BE2C (cell line): ENCODE measurements around the gene MAML2.

ENCODE experiments used
- DNase-seq: peaks from one replicate; pipeline ENCODE4 v3.0.0-alpha.2; 2020
- H3K27me3 ChIP-seq: fragments of 250-450 bp; sonication (Bioruptor Pico); 2 replicates; pipeline ENCODE4 v1.5.1; 2020; ENCODE audit warnings: mild to moderate bottlenecking
- H3K36me3 ChIP-seq: fragments of 250-450 bp; sonication (Bioruptor Pico); 2 replicates; pipeline ENCODE4 v1.5.1; 2020; ENCODE audit warnings: mild to moderate bottlenecking
- H3K4me1 ChIP-seq: fragments of 250-450 bp; sonication (Bioruptor Pico); 2 replicates; pipeline ENCODE4 v1.5.1; 2020
- H3K4me3 ChIP-seq: 2 replicates; pipeline ENCODE4 v1.5.1; 2011; ENCODE audit warnings: low read depth, low read length
- H3K9me3 ChIP-seq: fragments of 250-450 bp; sonication (Bioruptor Pico); 2 replicates; pipeline ENCODE4 v1.5.1; 2020
- TF ChIP-seq, protein P1 (sequence below): IDR thresholded peaks from 2 replicates; pipeline ENCODE4 v1.5.1; 2012; ENCODE audit warnings: mild to moderate bottlenecking, low read depth, low read length

The MAML2 gene

DNA sequence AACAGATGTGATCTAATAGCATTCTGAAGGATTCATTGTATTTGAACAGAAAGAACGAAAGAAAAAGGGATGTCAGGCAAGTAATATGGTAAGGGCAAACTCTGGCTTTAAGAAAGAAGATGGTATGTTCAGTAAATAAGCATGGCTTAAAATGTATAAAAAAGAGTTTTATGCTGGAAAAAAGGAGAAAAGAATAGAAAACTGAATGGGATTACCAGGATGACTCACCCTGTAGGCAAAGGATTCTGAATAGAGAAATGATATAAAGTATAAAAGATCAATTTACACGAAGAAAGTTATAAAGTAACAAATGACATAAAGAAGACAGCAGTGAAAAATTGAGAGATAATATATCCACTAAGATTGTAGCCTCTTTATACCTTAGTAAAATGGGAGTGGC is 42.2 kb upstream of the MAML2 start:
- no peak for DNase-seq
- no peaks in the 10 kb centered on the region for H3K27me3 ChIP-seq
- no peaks in the 10 kb centered on the region for H3K4me1 ChIP-seq
- no peak overlapping the region for H3K4me3 ChIP-seq
- TF ChIP-seq, protein P1, sequence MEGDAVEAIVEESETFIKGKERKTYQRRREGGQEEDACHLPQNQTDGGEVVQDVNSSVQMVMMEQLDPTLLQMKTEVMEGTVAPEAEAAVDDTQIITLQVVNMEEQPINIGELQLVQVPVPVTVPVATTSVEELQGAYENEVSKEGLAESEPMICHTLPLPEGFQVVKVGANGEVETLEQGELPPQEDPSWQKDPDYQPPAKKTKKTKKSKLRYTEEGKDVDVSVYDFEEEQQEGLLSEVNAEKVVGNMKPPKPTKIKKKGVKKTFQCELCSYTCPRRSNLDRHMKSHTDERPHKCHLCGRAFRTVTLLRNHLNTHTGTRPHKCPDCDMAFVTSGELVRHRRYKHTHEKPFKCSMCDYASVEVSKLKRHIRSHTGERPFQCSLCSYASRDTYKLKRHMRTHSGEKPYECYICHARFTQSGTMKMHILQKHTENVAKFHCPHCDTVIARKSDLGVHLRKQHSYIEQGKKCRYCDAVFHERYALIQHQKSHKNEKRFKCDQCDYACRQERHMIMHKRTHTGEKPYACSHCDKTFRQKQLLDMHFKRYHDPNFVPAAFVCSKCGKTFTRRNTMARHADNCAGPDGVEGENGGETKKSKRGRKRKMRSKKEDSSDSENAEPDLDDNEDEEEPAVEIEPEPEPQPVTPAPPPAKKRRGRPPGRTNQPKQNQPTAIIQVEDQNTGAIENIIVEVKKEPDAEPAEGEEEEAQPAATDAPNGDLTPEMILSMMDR: no peak
- H3K9me3 ChIP-seq: no peaks in the 10 kb centered on the region
- peaks cover 2% of the 10 kb centered on the region; the same call in 1 of the 2 replicates for H3K36me3 ChIP-seq

DNA sequence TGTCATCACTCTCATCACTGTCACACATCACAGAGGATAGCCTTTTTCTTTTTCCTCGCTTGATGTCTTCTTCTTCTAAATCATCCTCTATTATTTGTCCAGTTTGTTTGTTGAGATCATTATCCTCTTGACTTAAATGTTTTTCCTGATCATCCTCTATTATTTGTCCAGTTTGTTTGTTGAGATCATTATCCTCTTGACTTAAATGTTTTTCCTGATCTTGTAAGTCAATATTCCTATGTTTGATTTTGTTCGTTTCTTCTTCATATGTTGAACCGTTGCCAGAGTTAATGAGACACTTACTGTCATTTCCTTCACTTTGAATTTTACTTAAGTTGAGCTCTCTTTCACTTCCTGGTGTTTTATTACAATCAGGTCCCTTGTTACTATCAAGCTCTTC is 41.2 kb upstream of the MAML2 start:
- no peaks in the 10 kb centered on the region for H3K27me3 ChIP-seq
- no peaks in the 10 kb centered on the region for H3K9me3 ChIP-seq
- DNase-seq: no peak

DNA sequence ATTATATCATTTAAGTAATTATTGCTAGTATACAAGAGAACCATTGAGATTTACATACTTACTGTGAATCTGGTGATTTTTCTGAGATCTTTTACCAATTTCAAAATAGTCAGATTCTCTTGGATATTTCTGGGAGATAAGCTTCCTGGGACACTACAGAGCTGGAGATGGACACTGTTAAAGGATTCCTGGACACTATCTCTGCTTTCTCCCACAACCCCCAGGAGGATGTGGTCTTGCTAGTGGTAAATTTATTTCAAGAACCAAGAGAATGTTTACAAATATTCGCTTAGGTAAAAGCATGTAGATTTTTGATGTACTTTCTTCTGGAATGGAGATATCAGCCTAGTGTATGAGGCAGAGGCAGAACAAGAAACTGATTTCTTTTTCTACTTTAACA is 33.8 kb upstream of the MAML2 start:
- H3K4me3 ChIP-seq: no peak overlapping the region
- no peaks in the 10 kb centered on the region for H3K9me3 ChIP-seq
- no peaks in the 10 kb centered on the region for H3K27me3 ChIP-seq
- peaks cover 5% of the 10 kb centered on the region; the same call in 1 of the 2 replicates for H3K36me3 ChIP-seq
- TF ChIP-seq, protein P1: no peak
- DNase-seq: no peak
- no peaks in the 10 kb centered on the region for H3K4me1 ChIP-seq

More for the DNA sequence above, 41.2 kb upstream of the MAML2 start:
- Histone ChIP-seq H3K4me1 (no peaks in the 10 kb centered on the region), H3K4me3 (no peak overlapping the region), H3K36me3 (peaks cover 2% of the 10 kb centered on the region; the same call in 1 of the 2 replicates)
- TF ChIP-seq, protein P1: no peak

DNA sequence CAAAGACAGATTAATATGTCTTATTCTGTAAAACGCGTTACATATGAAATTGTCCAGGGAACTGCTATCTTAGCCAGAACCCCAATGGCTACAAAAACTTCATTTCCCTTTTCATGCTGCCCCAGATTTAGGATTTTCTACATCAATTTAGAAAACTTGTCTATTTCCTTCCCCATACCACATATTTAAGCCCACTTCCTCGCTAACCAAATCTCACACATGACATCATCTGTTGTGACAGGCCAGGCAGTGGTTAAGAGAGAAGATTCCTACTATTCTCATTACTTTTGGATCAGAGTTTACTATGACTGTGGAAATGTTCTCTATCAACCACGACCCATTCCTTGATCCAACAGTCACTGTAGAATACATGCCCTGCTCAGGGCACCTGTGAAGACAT is 30.8 kb upstream of the MAML2 start:
- H3K27me3 ChIP-seq: no peaks in the 10 kb centered on the region
- DNase-seq: no peak
- H3K36me3 ChIP-seq: peaks cover 10% of the 10 kb centered on the region
- TF ChIP-seq, protein P1: no peak
- no peak overlapping the region for H3K4me3 ChIP-seq
- no peaks in the 10 kb centered on the region for H3K9me3 ChIP-seq
- no peaks in the 10 kb centered on the region for H3K4me1 ChIP-seq

DNA sequence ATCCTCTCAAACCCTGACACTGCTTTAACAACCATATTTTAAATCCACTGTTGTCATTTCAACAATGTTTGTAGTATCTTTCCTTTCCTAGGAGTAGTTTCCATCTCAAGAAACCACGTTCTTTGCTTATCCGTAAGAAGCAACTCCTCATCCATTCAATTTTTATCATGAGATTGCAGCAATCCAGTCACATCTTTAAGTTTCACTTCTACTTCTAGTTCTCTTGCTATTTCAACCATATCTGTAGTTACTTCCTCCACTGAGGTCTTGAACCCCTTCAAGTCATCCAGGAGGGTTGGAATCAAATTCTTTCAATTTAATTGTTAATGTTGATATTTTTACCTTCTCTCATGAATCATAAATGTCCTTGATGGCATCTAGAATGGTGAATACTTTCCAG is 24.3 kb upstream of the MAML2 start:
- Histone ChIP-seq H3K9me3 (no peaks in the 10 kb centered on the region), H3K4me3 (no peak overlapping the region), H3K4me1 (no peaks in the 10 kb centered on the region), H3K27me3 (no peaks in the 10 kb centered on the region), H3K36me3 (peaks cover 6% of the 10 kb centered on the region)
- TF ChIP-seq, protein P1: no peak
- DNase-seq: no peak

DNA sequence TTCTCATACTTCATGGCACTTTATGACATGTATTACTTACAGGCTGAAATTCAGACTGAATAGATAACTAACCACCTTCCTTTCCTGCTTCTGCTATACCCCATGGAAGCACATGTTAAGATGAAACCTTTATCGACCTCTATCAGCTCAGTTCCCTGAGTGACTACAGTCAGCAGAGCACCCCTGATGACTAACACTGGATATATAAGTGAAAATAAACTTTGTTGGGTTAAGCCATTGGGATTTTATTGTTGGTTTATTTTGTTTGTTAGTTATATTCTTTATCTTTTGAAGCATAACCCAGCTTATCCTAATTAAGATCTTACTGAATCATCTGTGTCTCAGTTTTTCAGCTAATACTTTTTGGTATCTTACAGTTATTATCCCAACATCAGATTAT is 23.0 kb upstream of the MAML2 start:
- TF ChIP-seq, protein P1: no peak
- Histone ChIP-seq H3K4me3 (no peak overlapping the region), H3K4me1 (no peaks in the 10 kb centered on the region), H3K9me3 (no peaks in the 10 kb centered on the region), H3K36me3 (peaks cover 6% of the 10 kb centered on the region), H3K27me3 (no peaks in the 10 kb centered on the region)
- DNase-seq: no peak
